ENCODE measurements around the gene MEIKIN.

- no peak for TF ChIP-seq RAD21 (conservative IDR thresholded peaks at IDR 0.05)
- TF ChIP-seq CTCF (IDR thresholded peaks at IDR 0.05; ENCODE audit: poor library complexity, severe bottlenecking), result no peak
- TF ChIP-seq EZH2 (IDR thresholded peaks at IDR 0.05; ENCODE audit: borderline replicate concordance, insufficient read depth, low read length, poor library complexity, severe bottlenecking), result no peak
- TF ChIP-seq EP300 (conservative IDR thresholded peaks at IDR 0.05; ENCODE audit: poor library complexity, severe bottlenecking), result no peak
- no peak for TF ChIP-seq SMC3 (conservative IDR thresholded peaks at IDR 0.05; ENCODE audit: poor library complexity)
- no peak for TF ChIP-seq REST (IDR thresholded peaks at IDR 0.05; ENCODE audit: borderline replicate concordance)
- TF ChIP-seq MXI1 (conservative IDR thresholded peaks at IDR 0.05; ENCODE audit: poor library complexity, severe bottlenecking), result no peak
- TF ChIP-seq TAF1 (IDR thresholded peaks at IDR 0.05; ENCODE audit: low read depth), result no peak
- TF ChIP-seq POLR2AphosphoS5 (IDR thresholded peaks at IDR 0.05), result no peak
Measured at GRCh38 chr5:131994533-131995226, 49.2 kb upstream of the MEIKIN start.

Data from neural cell (in vitro differentiated cells).